Activated naive CD4-positive, alpha-beta T cell treated with anti-CD3 and anti-CD28 coated beads, Interleukin-2, amount 50 U/mL, for 16 hours (primary cell): ENCODE measurements around the gene PAX8.

Source experiments
- DNase-seq: peaks from one replicate; pipeline ENCODE4 v3.0.0-alpha.2; 2020

The PAX8 gene

DNA sequence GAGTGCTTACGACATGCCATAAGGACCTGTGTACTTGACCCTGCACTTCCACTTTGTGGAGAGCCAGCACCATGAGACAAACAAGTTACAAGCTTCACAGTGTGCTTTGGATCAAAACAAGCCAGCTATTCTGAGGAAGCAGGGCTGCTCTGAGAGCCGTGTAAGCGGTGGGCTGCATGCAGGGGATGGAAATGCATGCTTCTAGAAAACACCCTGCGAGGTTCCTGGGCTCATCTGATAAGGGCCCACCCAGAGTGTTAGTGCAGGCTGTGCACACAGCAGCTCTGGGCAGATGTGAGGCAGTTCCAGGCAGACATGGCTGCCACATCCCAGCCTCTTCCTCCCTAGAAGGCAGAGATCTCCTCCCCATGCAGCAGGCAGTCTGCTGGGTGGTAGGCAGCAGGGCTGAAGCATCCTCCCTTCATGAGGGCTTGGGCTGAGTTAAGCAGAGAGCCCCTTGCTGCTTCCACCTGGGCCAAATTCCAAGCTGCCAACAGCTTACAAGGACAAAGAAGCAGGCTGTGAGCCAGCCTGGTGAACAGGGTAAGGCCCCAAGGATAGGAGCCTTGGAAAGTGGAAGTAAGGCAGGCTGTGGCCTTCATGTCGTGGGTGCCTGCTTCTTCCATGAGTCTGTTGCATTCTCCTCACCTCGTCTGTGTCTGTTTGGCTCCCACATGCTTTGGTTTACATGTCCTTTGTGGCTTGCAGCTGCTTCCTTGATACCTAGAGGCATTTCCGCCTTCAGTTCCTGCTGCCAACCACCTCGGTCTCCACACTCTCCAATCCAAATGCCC, 97.3 kb downstream of the PAX8 start:
- no peak for DNase-seq

GRCh38 chr2:113180131-113180946, 98.4 kb downstream of the PAX8 start:
- peak; percentile 28 for DNase-seq

DNA sequence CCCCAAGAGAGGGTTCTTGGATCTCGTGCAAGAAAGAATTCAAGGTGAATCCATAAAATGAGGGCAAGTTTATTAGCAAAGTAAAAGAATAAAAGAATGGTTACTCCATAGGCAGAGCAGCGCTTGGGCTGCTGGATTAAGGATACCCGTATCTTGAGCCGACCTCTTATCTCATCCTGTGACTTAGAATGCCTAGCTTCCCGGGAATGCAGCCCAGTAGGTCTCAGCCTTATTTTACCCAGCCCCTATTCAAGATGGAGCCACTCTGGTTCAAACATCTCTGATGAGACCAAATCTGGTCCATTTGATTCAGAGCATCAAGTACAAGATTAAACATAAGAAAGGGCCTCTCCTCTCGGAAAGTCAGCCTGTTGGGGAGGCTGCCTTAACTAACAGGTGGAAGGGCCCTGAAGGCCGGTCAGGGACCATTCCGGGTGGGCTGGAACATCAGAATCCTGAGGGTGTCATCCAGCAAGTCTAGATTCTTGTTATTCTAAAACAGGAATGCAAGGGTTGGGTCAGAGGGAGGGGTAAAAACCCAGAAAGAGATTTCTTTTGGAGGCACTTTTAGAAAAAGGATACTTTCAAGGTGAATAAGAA, 99.2 kb downstream of the PAX8 start:
- DNase-seq, result no peak

DNA sequence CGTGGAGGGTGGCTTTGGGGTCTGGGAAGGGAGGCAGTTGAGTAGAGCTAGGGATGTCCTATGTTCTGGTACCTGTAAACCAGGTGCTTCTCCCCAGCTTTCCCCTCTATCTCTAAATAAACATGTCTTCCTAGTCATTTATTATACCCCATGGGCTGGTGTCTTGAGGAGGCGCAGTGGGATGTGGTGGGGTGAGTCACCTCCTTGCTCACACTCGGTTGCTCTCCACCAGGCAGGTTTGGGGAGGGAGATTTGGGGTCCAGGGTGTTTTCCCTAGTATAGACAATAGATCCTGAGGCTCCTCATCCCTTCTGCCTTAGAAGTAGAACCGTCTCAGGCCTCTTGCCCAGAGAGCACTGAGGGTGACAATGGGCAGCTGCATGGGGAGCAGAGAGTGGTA, 99.8 kb downstream of the PAX8 start:
- peak; percentile 50 for DNase-seq

DNA sequence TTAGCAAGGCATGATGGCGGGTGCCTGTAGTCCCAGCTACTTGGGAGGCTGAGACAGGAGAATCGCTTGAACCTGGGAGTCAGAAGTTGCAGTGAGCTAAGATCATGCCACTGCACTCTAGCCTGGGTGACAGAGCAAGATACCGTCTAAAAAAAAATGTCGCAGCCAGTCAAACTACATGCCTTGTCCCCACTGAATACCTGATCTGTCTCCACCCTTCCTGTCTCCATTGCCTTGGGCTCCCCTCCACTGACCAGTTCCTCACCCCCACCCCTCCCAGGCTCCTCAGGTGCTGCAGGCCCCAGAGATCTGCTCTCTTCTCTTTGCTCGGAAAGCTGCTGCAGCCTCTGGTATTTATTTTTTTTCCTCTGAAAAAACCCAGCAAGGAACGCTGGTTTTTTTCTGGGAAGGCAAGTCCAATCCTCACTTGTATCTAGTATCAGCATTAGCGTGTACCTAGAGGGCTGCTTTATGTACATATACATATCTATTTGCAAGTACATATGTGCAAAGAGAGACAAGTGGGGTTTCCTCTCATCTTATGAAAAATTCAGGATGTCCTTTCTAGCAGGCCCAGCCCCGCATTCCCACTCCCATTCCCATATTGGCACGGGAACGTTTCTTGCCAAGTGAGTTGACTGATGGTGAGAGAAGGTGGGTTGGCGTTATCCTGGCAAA, 100.5 kb downstream of the PAX8 start:
- no peak for DNase-seq

DNA sequence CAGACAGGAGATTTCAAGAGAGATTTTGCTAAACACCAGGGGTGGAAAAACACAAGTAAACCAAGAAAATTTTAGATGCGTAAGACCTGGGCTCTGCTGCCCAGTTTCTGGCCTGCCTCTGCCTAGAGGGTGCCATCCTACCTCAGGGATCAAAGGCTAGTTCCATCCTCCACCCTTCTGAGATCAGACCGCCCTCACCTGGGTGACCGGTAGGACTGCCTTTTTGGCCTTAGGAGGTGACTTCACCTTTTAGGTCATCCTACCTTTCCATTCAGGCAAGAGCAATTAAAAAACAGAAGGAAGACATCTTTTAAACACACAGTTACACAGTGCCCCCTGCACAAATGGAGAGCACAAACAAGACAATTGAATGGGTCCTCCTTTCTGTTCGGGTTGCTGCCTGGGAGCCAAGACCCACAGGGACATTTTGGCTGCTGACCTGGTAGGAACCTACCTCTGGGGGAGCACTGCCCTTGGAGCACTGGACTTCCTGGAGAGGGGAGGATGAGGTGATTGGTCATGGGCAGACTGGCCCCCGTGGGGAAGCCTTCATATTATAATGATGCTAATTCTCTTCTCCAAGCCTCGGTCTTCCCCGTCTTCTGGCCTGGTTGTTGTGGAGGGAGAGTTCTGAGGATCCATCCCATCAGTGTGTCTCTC, 101.9 kb downstream of the PAX8 start:
- DNase-seq, result no peak

GRCh38 chr2:113175736-113176695, 102.7 kb downstream of the PAX8 start:
- DNase-seq, result no peak

DNA sequence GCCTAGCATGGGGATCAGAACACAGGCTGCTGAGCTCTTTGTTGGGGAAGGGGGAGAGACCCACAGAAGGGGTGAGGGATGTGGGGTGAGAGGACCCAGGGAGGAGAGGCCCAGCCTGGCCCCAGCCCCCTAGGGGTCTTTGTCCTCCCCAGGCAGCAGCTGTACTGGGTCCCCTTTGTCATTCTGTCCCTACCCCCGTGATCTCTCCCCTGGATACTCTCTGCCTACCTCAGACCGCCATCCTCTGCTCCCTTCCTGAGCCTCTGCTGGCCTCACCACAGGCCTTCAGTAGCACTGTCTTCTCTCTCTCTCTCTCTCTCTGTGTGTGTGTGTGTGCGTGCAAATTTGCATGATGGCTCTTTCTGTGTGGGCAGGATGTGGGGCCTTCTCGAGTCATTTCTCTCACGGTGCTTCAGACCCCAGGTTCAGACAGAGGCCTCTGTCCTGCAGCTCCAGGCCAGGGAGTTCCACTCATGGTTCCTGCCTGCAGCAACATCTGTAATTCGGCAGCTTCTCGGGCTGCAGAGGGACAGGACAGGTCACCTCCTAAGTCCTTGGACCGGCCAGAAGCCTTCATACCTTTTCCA, 103.6 kb downstream of the PAX8 start:
- peak; percentile 41 for DNase-seq

GRCh38 chr2:113174376-113174750, 104.4 kb downstream of the PAX8 start:
- no peak for DNase-seq

DNA sequence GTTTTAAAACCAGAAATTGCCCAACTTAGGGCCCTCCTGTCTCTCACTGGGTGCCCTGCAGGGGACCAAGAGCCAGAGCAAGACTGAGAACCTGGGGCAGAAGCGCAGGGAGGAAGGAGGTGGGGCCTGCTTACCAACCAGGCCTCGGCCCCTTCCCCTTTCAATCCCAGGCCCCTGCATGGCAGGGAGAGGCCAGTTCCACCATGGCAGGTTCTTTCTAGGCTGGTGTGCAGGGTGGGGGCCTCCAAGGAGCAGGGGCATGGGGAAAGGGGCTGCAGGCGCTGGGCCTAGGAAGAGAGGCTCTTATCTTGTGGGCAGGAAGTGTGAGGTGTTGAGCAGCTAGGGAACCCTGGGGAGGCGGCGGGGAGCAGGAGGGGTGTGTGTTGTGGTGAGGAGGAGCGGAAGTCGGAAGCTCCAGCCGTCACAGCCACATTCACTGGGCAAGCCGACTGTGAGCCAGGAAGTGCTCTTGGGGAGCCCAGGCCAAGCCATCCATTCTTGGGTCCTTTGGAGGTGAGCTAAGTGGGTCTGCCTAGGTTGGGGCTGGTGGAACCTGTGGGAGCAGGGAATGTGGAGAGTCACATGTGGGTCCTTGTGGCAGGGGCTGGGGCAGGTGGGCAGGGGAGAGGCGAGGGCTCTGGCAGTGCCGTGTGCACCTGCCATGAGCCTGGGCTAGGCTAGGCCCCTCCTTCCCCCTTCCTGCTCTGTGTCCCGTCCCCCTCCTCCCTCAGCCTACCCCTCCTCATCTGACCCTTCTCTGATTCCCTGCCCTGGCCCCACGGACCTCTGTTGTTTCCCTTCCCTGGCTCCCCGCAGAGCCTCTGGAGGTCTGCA, 105.0 kb downstream of the PAX8 start, which contains the start of gene PSD4:
TSS of gene PSD4 (plus strand) at position 430 of the 834 bp plus-strand sequence. CDS start 8,486 bp downstream, outside the sequence.
- DNase-seq, result peak; percentile 77

DNA sequence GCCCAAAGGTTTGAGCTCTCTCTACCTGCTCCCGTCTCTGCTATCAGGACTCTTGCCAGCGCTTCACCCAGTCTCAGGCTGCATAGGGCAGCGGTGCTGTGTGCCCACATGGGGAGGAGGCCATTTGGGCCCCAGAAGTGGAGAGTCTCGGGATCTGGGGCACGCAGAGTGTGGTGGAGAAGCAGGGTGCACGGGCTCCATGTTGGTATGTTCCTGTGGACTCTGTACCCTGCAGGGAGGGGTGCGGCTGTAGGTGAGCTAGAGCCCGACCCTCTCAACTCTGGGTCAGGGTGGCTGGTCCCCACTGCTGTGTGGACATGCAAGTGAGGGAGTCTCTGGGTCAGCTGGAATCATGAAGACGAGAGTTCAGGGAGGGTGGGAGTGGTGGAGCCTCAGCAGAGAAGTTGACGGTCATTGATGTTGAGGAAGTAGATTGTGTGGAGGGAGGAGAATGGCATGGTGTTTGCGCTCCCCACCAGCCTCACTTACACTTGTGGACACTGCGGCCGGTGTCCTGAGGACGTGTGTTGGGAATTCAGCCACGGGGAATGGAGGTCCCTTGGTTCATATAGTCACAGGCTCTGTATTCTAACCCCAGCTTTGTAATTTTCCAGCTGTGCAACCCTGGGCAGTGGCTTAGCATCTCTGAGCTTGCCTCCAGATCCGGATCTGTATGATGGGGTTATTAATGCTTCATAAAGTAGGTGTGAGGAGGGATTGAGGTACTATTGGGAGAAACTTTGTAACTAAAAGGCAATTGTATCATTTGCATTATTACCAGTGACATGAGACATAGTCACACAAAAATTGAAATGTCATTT, 105.8 kb downstream of the PAX8 start:
- no peak for DNase-seq

GRCh38 chr2:113171334-113172075, 107.2 kb downstream of the PAX8 start:
- DNase-seq, result no peak

DNA sequence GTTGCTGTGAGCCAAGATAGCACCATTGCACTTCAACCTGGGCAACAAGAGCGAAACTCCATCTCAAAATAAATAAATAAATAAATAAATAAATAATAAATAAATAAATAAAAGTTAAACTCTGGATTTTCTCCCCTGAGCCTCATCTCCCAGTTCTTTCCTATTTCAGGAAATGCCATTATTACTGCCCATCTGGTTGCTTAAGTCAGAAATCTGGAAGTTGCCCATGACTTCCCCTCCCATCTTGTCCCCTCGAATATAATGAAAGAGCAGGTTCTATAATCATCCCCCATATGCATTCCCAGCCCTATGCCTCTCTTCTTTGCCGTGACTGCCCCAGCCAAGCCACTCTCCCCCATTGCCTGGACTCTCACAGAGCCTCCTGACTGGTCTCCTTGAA, 109.1 kb downstream of the PAX8 start:
- no peak for DNase-seq

- no peak for DNase-seq
Measured at GRCh38 chr2:113169002-113169530, 109.7 kb downstream of the PAX8 start.

DNA sequence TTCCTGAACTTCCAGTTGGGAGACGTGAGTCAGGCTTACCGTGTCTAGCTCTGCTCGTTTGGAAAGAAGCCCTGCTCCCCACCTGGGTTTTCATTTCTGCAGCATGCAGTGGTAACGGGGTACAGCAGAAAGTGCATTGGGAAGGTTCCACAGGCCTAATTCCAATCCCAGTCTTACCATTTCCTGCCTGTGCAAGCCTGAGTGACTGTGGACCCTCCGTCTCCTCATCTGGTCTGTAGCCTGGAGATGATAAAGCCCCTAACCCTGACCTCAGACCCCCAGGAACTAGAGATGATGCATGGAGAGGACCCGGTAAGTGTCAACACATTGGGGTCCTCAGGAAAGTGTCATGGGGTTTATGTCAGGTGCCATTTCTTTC, 110.8 kb downstream of the PAX8 start:
- no peak for DNase-seq

- peak; percentile 46 for DNase-seq
Measured at GRCh38 chr2:113167115-113167932, 111.4 kb downstream of the PAX8 start.

DNA sequence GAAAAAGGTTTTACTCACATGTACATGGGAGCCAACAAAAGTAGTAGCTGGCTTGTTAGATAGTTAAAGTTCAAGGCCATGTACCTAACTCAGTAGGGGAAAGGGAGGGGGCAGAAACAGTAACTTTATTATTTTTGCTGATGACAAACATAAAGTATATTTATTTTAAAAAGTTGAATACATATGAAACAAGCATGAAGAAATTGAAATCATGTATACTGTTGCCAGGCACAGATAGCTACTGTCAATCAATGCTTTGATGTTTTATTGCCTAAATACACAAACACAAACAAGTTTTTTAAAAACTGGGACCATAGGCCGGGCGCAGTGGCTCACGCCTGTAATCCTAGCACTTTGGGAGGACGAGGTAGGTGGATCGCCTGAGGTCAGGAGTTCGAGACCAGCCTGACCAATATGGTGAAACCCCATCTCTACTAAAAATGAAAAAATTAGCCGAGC, 112.5 kb downstream of the PAX8 start:
- DNase-seq, result no peak
